Neural cell (in vitro differentiated cells): ENCODE results near the gene ANKRD39. TPM values are rescaled to one million over a fixed set of nuclear protein-coding genes. Genes with fewer than 3 reads are reported as not detected.

Experiments used
- H2AFZ ChIP-seq: fragments of 200-600, 300-800 bp; sonication (generic), shearing (Covaris generic); 2 replicates; pipeline ENCODE4 v1.6.0; 2014; ENCODE audit warnings: low read depth, mild to moderate bottlenecking, antibody characterized with exemption, low read length, moderate library complexity
- H3F3A ChIP-seq: fragments of 200-600 bp; shearing (Covaris generic); 2 replicates; pipeline ENCODE4 v1.6.1; 2016; ENCODE audit warnings: mild to moderate bottlenecking, moderate library complexity, mixed read lengths, antibody characterized with exemption, low read length; ENCODE audit not compliant: insufficient read depth, poor library complexity, severe bottlenecking
- H3K27ac ChIP-seq: fragments of 200-600, 300-800 bp; sonication (generic), shearing (Covaris generic); 2 replicates; pipeline ENCODE4 v1.5.1; 2014; ENCODE audit warnings: mild to moderate bottlenecking, low read length, moderate library complexity
- H3K27me3 ChIP-seq: fragments of 300-800, 200-600 bp; sonication (generic), shearing (Covaris generic); 2 replicates; pipeline ENCODE4 v1.6.0; 2014; ENCODE audit warnings: mild to moderate bottlenecking, low read depth, low read length, moderate library complexity; ENCODE audit not compliant: insufficient read depth
- H3K36me3 ChIP-seq: fragments of 300-800, 200-600 bp; sonication (generic), shearing (Covaris generic); 2 replicates; pipeline ENCODE4 v1.5.1; 2014; ENCODE audit warnings: mild to moderate bottlenecking, antibody characterized with exemption, low read length, moderate library complexity; ENCODE audit not compliant: insufficient read depth
- H3K4me2 ChIP-seq: fragments of 300-800, 200-600 bp; sonication (generic), shearing (Covaris generic); 2 replicates; pipeline ENCODE4 v1.6.0; 2014; ENCODE audit warnings: mild to moderate bottlenecking, low read length
- H3K4me3 ChIP-seq: fragments of 300-800, 200-600 bp; sonication (generic), shearing (Covaris generic); 2 replicates; pipeline ENCODE4 v1.5.1; 2014; ENCODE audit warnings: mild to moderate bottlenecking, low read length, moderate library complexity
- H3K79me2 ChIP-seq: fragments of 200-600 bp; shearing (Covaris generic); replicated peaks from 2 replicates; pipeline ENCODE4 v1.6.0; 2014; ENCODE audit warnings: mild to moderate bottlenecking, low read length, moderate library complexity; ENCODE audit not compliant: insufficient read depth
- H3K9ac ChIP-seq: fragments of 300-800, 200-600 bp; sonication (generic), shearing (Covaris generic); 2 replicates; pipeline ENCODE4 v1.6.1; 2016; ENCODE audit warnings: mild to moderate bottlenecking, low read length, mixed read lengths
- H3K9me2 ChIP-seq: fragments of 200-600 bp; shearing (Covaris generic); 2 replicates; pipeline ENCODE4 v1.6.1; 2016; ENCODE audit warnings: mild to moderate bottlenecking, low read length, mixed read lengths; ENCODE audit not compliant: insufficient read depth
- H3K9me3 ChIP-seq: fragments of 200-600, 300-800 bp; sonication (generic), shearing (Covaris generic); 2 replicates; pipeline ENCODE4 v1.6.1; 2016; ENCODE audit warnings: mild to moderate bottlenecking, mixed run types, low read length, moderate library complexity, mixed read lengths
- H4K20me1 ChIP-seq: fragments of 200-600 bp; shearing (Covaris generic); 2 replicates; pipeline ENCODE4 v1.6.1; 2016; ENCODE audit warnings: mild to moderate bottlenecking, mixed run types; ENCODE audit not compliant: insufficient read depth
- EP300 ChIP-seq: fragments of 450-650 bp; conservative IDR thresholded peaks from 2 replicates; pipeline ENCODE4 v1.6.1; 2014; ENCODE audit warnings: antibody characterized with exemption, mild to moderate bottlenecking, moderate library complexity; ENCODE audit not compliant: poor library complexity, severe bottlenecking
- EZH2 ChIP-seq: fragments of 200-600, 300-800 bp; shearing (Covaris generic), sonication (generic); IDR thresholded peaks from 2 replicates; pipeline ENCODE4 v1.6.1; 2014; ENCODE audit warnings: antibody characterized with exemption, low read length, borderline replicate concordance, mild to moderate bottlenecking; ENCODE audit not compliant: insufficient read depth, poor library complexity, severe bottlenecking
- MXI1 ChIP-seq: fragments of 450-650 bp; conservative IDR thresholded peaks from 2 replicates; pipeline ENCODE4 v1.6.1; 2014; ENCODE audit warnings: antibody characterized with exemption, mild to moderate bottlenecking; ENCODE audit not compliant: poor library complexity, severe bottlenecking
- POLR2AphosphoS5 ChIP-seq: IDR thresholded peaks from 2 replicates; pipeline ENCODE4 v1.6.1; 2012
- RAD21 ChIP-seq: fragments of 450-650 bp; conservative IDR thresholded peaks from 2 replicates; pipeline ENCODE4 v1.6.1; 2014; ENCODE audit warnings: antibody characterized with exemption, mild to moderate bottlenecking, moderate library complexity
- SMC3 ChIP-seq: fragments of 450-650 bp; conservative IDR thresholded peaks from 2 replicates; pipeline ENCODE4 v1.6.1; 2014; ENCODE audit warnings: antibody characterized with exemption, mild to moderate bottlenecking, moderate library complexity; ENCODE audit not compliant: poor library complexity
- TAF1 ChIP-seq: IDR thresholded peaks from 2 replicates; pipeline ENCODE4 v1.6.1; 2012; ENCODE audit warnings: low read depth
- polyA plus RNA-seq: library from polyadenylated mRNA; depleted of rRNA; stranded (reverse); fragments of >200 nt; gene quantifications from 2 replicates; pipeline ENCODE4 v1.2.3, GENCODE V29; 2014
- TF ChIP-seq, protein P1 (sequence below): IDR thresholded peaks from 2 replicates; pipeline ENCODE4 v1.6.1; 2012; ENCODE audit warnings: borderline replicate concordance
- TF ChIP-seq, protein P2 (sequence below): fragments of 450-650 bp; IDR thresholded peaks from 2 replicates; pipeline ENCODE4 v1.5.1; 2014; ENCODE audit warnings: antibody characterized with exemption, mild to moderate bottlenecking, moderate library complexity; ENCODE audit not compliant: poor library complexity, severe bottlenecking

Gene ANKRD39
- polyA plus RNA-seq, 1 donor from 2014 or later = 30.7 TPM

GRCh38 chr2:96813656-96814055 lies 44.2 kb downstream of the ANKRD39 start:
- H3F3A ChIP-seq = no peaks in the 10 kb centered on the region

GRCh38 chr2:96811917-96812316 lies 45.9 kb downstream of the ANKRD39 start:
- no peaks in the 10 kb centered on the region for H3K27me3 ChIP-seq
- no peak overlapping the region for H3K4me3 ChIP-seq
- no peaks in the 10 kb centered on the region for H3F3A ChIP-seq
- no peak overlapping the region for H3K27ac ChIP-seq
- no peaks in the 10 kb centered on the region for H3K79me2 ChIP-seq
- no peaks in the 10 kb centered on the region for H4K20me1 ChIP-seq
- no peaks in the 10 kb centered on the region for H3K9me2 ChIP-seq
- H2AFZ ChIP-seq = no peak overlapping the region
- no peak overlapping the region for H3K4me2 ChIP-seq
- H3K9me3 ChIP-seq = no peaks in the 10 kb centered on the region
- H3K9ac ChIP-seq = no peak overlapping the region
- TF ChIP-seq EZH2 = no peak
- TF ChIP-seq, protein P1, sequence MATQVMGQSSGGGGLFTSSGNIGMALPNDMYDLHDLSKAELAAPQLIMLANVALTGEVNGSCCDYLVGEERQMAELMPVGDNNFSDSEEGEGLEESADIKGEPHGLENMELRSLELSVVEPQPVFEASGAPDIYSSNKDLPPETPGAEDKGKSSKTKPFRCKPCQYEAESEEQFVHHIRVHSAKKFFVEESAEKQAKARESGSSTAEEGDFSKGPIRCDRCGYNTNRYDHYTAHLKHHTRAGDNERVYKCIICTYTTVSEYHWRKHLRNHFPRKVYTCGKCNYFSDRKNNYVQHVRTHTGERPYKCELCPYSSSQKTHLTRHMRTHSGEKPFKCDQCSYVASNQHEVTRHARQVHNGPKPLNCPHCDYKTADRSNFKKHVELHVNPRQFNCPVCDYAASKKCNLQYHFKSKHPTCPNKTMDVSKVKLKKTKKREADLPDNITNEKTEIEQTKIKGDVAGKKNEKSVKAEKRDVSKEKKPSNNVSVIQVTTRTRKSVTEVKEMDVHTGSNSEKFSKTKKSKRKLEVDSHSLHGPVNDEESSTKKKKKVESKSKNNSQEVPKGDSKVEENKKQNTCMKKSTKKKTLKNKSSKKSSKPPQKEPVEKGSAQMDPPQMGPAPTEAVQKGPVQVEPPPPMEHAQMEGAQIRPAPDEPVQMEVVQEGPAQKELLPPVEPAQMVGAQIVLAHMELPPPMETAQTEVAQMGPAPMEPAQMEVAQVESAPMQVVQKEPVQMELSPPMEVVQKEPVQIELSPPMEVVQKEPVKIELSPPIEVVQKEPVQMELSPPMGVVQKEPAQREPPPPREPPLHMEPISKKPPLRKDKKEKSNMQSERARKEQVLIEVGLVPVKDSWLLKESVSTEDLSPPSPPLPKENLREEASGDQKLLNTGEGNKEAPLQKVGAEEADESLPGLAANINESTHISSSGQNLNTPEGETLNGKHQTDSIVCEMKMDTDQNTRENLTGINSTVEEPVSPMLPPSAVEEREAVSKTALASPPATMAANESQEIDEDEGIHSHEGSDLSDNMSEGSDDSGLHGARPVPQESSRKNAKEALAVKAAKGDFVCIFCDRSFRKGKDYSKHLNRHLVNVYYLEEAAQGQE = no peak
- TF ChIP-seq RAD21 = no peak
- TF ChIP-seq SMC3 = no peak
- no peak for TF ChIP-seq POLR2AphosphoS5
- TF ChIP-seq EP300 = no peak
- TF ChIP-seq TAF1 = no peak
- TF ChIP-seq MXI1 = no peak
- TF ChIP-seq, protein P2, sequence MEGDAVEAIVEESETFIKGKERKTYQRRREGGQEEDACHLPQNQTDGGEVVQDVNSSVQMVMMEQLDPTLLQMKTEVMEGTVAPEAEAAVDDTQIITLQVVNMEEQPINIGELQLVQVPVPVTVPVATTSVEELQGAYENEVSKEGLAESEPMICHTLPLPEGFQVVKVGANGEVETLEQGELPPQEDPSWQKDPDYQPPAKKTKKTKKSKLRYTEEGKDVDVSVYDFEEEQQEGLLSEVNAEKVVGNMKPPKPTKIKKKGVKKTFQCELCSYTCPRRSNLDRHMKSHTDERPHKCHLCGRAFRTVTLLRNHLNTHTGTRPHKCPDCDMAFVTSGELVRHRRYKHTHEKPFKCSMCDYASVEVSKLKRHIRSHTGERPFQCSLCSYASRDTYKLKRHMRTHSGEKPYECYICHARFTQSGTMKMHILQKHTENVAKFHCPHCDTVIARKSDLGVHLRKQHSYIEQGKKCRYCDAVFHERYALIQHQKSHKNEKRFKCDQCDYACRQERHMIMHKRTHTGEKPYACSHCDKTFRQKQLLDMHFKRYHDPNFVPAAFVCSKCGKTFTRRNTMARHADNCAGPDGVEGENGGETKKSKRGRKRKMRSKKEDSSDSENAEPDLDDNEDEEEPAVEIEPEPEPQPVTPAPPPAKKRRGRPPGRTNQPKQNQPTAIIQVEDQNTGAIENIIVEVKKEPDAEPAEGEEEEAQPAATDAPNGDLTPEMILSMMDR = no peak
- no peaks in the 10 kb centered on the region for H3K36me3 ChIP-seq

More at GRCh38 chr2:96813656-96814055, 44.2 kb downstream of the ANKRD39 start:
- Histone ChIP-seq H3K36me3 (no peaks in the 10 kb centered on the region), H2AFZ (no peak overlapping the region), H3K27me3 (no peaks in the 10 kb centered on the region), H3K9me2 (no peaks in the 10 kb centered on the region), H3K9me3 (no peaks in the 10 kb centered on the region), H3K27ac (no peak overlapping the region), H4K20me1 (no peaks in the 10 kb centered on the region), H3K79me2 (peaks cover 14% of the 10 kb centered on the region), H3K4me2 (no peak overlapping the region), H3K4me3 (no peak overlapping the region), H3K9ac (no peak overlapping the region)
- TF ChIP-seq EP300 (no peak), SMC3 (no peak), RAD21 (no peak), MXI1 (no peak), EZH2 (no peak), POLR2AphosphoS5 (no peak), TAF1 (no peak)
- TF ChIP-seq, protein P1 = no peak
- TF ChIP-seq, protein P2 = no peak
